HG03342 (cell line): Measurements from ENCODE around the gene ANKS1A.

Source experiments
- ATAC-seq: cut with Tn5 transposase; IDR thresholded peaks from one replicate; pipeline ENCODE4 v1.9.1; 2021; ENCODE audit warnings: mild to moderate bottlenecking, moderate library complexity; ENCODE audit not compliant: unreplicated experiment

Gene ANKS1A

GRCh38 chr6:35080821-35081425 is 191.9 kb downstream of the ANKS1A start:
- no peak for ATAC-seq

- no peak for ATAC-seq
These were observed 192.4 kb downstream of the ANKS1A start for GRCh38 chr6:35081426-35081851.

- ATAC-seq, result no peak
These were observed 193.1 kb downstream of the ANKS1A start for GRCh38 chr6:35082046-35082732.

GRCh38 chr6:35082733-35083403 is 193.8 kb downstream of the ANKS1A start:
- ATAC-seq, result no peak

- no peak for ATAC-seq
These were observed 194.5 kb downstream of the ANKS1A start for GRCh38 chr6:35083507-35083906.

- no peak for ATAC-seq
These were observed 195.0 kb downstream of the ANKS1A start for GRCh38 chr6:35084041-35084491.

- no peak for ATAC-seq
These were observed 195.6 kb downstream of the ANKS1A start for GRCh38 chr6:35084511-35085203.

- ATAC-seq, result no peak
These were observed 196.6 kb downstream of the ANKS1A start for GRCh38 chr6:35085359-35086281.

GRCh38 chr6:35086282-35086632 is 197.2 kb downstream of the ANKS1A start:
- no peak for ATAC-seq

GRCh38 chr6:35086636-35087360 is 197.7 kb downstream of the ANKS1A start:
- no peak for ATAC-seq

GRCh38 chr6:35087361-35088280 is 198.6 kb downstream of the ANKS1A start:
- no peak for ATAC-seq

GRCh38 chr6:35088281-35089215 is 199.5 kb downstream of the ANKS1A start:
- no peak for ATAC-seq

- no peak for ATAC-seq
These were observed 200.3 kb downstream of the ANKS1A start for GRCh38 chr6:35089216-35089934.

GRCh38 chr6:35089935-35090505 is 201.0 kb downstream of the ANKS1A start:
- ATAC-seq, result no peak

GRCh38 chr6:35090734-35091133 is 201.7 kb downstream of the ANKS1A start:
- ATAC-seq, result no peak

GRCh38 chr6:35091346-35092083 is 202.5 kb downstream of the ANKS1A start:
- ATAC-seq, result no peak
